GM21576 (cell line): ENCODE results near the gene CENPO.
A peak's percentile ranks its signal among the peaks of the same experiment; 100 is the strongest.
"Not testable (repeated sequence)": the region's sequence is repeated elsewhere in the genome, so short reads cannot be mapped to it uniquely, and the experiment has no call there.

Source experiments
- ATAC-seq: cut with Tn5 transposase; IDR thresholded peaks from one replicate; pipeline ENCODE4 v1.9.1; 2021; ENCODE audit warnings: mild to moderate bottlenecking, moderate library complexity; ENCODE audit not compliant: unreplicated experiment

Gene CENPO

DNA sequence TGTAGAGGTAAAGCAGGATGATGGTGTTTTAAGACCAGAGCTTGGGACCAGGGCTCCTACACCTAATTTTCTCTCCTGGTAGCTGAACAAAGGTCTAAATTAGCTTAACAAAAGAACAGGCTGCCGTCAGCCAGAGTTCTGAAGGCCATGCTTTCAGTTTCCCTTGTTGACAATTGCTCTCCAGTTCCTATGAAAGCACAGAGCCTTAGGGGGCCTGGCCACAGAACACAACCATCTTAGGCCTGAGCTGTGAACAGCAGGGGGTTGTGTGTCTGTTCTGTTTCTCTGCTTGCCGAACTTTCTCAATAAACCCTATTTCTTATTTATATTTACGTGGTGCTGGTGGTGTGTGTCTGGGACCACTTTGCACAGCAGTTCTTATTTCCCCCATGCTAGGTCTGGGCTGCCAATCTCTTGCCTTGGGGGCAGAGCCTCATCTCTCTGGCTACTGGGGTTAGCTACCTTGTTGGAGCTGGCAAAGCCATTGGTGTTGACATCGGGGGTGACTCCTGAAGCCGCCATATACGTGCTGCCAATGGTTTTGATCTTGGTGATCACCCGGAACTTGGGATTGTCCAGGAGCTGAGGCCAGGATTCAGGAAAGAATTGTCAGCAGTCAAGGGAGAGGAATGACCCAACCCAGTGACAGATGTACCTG is 29.0 kb downstream of the CENPO start:
- ATAC-seq: no peak

DNA sequence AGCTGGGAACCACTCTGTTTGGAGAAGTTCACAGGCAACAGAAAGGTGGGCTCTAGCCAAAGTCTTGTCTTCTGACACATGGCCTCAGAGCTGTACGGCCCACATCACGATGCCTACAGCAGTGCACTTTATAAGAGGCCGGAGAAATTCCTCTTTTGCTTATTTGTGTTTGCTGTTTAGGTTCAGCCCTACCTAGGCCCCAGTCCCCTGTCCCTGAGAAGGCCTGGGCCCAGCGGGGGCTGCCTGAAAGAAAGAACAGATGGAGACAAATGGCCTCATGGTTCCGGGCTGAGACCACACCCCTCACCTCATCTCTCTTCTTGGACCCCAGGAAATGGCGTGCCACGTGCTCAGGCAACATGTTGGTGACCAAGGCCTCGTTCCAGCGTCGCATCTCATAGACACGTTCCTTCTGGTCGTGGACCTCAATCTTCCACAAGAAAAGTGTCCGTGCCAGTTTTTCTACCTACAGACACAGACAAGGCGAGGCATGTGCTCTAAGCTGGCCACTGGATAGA is 30.9 kb downstream of the CENPO start:
- ATAC-seq: no peak

DNA sequence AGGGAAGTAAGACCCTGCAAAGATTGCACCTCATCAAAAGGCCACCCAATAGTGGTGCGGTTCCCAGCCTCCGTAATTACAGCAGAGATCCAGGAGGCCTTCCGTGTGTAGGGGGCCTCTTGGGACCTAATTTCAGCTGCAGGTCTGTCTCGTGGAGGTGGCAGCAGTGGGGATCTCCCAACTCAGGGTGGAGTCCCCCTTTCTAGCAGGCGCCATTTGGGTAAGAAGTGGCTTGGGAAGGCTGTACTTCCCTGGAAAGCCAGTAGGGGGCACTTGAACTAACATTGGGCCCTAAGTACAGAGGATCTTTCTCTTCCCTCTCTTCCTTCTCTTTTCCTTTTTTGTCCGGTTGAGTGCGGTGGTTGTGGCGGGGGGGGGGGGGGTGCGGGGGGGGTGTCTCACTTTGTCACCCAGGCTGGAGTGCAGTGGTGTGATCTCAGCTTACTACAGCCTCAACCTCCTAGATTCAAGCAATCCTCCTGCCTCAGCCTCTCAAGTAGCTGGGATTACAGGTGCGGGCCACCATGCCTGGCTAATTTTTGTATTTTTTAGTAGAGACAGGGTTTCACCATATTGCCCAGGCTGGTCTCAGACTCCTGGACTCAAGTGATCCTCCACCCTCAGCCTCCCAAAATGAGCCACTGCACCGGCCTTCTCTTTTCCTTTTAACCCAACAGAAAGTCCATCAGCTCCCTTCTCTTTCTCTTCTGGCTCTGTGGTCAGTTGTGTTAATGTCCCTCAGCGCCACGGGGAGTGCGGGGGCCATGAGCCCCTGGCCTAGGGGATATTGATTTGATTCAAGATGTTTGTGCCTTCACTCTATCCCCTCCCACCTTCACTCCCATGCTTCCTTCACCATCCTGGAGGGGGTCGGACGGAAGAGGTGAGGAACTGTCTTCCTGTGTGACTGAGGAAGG is 32.0 kb downstream of the CENPO start:
- ATAC-seq: no peak

DNA sequence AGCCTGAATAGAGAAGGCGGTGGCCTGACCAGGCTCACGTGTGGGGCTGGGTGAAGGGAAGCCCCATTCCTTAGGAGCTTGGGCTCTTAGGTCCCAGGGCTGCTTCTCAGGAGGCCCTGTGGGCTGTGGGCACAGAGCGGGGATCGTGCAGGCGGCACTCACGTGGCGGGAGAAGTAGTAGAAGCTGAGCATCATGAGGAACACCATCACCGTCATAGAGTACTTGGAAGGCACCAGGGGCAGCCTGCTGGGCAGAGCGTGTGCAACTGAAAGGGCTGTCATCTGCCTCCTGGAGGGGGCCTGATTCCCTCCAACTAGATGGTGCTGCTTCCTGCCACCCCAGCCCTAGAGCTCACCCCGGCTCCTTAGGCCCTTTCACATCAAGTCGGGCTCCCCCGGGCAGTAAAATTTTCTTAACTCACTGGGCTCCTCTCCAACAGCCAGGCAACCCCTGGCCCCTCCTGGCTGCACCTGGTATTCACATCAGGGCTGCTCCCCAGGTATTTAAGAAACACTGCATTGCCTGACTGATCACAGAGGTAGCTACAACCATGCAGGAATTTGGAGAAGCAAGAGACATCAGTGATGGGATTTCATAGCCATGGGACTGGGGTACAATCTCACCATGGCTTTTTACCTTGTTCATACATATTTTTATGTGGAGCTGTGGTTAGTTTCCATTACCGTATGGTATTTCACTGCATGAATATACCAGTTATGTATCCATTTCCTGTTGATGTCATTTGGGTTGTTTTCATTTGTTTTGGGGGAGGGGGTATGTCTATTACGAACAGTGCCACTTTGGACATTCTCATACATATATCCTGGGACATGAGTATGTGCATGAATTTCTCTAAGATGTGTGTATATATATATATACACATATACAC is 32.9 kb downstream of the CENPO start:
- no peak for ATAC-seq

DNA sequence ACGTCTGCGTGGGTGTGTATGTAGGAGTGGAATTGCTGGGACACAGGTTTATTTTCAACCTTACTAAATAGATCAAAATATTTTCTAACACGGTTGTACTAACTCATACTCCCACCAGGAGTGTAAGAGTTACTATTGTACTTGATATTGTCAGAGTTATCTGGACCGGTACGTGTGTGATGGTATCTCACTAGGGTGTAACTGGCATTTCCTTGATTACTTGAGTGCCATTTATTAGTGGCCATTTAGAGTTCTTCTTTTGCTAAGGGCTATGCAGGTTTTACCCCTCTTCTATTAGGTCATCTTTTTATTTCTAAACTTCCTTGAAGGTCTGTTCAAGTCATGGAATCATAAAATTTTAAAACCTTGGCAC is 33.5 kb downstream of the CENPO start:
- ATAC-seq: no peak

DNA sequence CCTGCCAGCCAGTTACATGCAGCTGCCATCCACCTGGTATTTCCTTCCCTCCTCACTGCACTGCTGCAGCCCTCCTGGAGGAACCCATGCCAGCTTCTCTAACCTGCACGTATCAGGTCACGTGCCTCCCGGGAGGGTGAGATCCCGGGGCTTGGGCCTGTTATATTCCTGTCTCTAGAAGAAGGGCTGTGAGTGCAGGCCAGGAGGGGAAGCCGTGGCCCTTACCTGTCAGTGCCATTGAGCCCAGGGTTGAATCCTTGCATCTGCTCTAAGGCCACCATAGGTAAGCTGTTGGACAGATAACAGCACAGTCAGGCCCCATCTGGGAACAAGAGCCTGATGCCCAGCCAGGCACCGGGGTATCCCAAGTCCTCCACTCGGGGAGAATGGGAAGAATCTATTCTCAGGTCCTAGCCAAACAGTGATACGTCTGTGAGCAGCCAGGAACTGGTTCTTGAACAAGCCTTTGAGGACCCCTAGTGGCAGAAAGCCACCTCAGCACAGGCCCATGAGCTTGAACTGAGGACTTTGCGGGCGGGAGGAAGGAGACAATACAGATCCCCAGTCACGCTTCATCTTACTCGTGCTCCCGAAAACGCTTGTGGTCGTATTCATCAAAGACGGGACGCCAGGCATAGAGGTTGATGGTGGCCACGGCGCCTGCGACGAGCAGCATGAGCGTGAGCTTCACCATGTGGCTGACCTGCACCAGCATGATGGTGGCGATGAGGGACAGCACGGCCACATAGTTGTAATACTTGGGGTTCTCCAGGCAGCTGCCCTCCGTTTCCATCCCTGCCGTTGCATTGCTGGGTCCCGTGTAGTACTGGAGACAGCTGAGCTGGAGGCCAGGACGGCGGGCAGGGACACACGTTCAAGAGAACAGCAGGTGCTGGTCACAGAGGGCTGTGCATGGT is 34.4 kb downstream of the CENPO start:
- peak; percentile 72 for ATAC-seq

DNA sequence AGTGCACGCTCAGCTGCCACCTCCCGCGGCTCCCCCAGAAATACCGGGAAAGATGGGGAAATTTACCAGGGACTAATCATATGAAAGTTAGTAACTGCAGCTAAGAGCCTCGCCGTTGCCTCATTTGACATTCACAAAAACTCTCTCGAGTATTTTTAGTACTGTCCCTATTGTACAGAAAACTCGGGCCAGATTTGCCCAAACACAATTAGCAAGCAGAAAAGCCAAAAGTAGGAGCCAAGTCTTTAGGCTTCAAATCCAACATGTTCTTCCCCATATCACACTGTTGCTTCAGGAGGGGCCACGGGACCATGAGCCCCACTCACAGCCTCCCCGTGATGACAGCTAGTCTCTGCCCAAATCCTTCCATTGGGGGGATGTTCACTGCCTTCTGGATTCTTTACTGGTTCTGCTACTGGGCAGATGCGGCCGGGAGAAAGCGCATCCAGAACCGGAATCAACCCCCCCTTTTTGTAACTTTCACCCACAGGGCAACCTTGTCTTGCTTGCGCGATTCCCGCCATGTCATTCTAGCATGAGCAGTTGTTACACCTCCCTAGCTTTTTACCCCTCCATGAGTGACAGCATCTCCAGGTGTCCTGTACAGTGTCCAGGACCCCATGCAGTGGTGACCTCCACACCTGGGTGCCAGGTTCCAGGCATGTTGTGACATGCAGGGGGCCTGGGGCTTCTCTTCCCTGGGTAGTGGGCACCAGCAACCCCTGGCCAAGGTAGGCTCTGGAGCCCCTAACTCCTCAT is 35.2 kb downstream of the CENPO start:
- no peak for ATAC-seq

DNA sequence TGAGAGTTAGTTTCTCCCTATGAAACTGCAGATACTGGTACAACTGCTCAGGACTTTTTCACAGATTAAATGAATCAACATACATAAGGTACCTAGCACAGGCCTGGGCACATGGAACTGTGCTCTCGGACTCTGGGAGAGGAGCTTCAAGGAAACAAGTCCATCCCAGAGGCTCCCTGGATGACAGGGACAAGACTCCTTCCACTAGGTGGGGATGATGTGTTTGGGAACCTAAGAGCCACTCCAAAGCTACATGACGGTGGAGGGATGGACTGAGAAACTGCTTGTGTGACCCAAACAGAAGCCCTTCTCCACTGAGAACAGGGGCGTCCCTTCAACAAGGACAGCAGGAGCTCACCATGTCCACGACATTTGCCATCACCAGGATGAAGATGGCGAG is 37.1 kb downstream of the CENPO start:
- ATAC-seq: no peak

DNA sequence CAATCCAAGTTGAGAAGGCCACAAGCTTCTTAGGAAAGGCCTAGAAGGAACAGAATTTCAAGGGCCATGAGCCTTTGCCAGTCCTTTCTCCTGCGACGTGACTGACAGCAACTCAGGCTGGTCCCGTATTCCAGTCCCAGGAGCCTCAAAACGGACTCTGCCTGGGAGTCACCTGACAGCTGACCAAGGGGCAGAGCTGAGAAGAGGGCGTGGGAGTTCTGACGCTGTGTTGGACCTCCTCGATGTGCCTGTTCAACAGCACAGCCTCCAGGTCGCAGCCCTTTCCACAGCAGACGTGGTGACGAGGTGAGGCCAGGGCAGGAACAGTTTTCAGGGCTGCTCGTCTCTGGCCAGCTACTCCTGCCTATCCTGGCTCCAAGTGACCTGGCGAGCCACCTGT is 37.6 kb downstream of the CENPO start:
- no peak for ATAC-seq

DNA sequence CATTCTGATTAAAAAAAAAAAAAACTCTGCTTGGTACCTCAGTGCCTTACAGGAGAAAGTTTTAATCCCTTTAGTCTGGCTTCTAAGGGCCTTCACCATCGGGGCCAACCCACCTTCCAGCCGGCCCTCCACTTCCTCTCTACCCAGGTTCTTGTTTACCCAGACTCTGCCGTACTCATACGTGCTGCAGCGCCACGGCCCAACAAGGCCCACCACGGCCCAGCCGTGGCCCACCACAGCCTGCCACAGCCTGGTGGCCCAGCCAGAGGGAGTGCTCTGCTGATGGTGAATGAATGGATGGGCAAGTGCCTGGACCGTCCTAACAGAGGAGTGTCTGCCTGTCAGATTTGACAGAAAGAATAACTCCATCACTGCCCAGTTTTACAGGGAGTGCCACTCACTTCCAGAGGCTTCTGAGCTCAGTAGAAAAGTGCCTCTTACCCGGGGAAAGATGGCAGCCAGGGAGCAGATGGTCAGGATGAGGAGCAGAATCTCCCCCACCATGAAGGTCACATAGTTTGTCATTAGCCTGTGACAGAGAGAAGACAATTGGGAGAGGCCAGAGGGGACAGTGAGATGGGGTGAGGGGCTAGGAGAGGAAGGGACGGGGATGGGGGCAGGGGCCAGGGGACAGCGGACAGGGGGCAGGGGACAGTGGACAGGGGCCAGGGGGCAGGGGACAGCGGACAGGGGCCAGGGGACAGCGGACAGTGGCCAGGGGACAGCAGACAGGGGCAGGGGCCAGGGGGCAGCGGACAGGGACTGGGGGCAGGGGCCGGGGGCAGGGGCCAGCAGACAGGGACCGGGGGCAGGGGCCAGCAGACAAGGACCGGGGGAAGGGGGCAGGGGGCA is 38.2 kb downstream of the CENPO start:
- ATAC-seq: no peak

DNA sequence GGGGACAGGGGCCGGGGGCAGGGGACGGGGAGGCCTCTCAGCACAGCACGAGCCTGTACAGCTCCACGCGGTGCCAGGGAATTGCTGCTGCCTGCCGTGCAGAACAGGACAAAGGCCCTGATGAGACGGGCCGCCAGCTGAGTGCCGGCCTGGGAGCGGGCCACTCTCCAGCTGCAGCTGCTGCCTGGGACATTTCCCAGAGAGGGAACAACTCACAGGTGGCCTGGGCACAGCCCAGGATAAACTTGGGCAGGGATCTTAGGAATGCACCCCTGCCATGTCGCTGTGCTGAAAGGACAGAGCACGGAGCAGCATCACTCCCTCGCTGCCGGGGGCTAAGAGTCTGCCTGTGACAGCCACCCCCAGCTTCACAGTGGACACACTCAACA is 38.8 kb downstream of the CENPO start:
- ATAC-seq: no peak

DNA sequence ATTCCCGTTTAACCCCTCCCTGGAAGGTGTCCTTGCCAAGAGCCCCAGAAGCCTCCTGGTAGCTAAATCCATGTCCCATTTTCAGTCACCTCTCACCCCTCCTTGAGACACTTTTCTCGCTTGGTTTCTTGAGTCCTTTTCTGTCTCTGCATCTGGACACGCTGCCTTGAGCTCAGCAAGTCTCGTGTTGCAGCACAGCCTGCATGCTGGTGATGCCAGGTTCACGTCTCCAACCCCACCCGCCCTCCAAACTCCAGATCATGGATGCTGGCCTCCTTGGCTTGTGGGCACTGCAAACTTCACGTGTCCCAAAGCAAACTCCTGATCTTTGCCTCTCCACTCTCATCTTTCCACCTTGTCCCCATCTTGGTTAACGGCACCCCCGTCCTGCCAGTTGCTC is 39.3 kb downstream of the CENPO start:
- no peak for ATAC-seq

DNA sequence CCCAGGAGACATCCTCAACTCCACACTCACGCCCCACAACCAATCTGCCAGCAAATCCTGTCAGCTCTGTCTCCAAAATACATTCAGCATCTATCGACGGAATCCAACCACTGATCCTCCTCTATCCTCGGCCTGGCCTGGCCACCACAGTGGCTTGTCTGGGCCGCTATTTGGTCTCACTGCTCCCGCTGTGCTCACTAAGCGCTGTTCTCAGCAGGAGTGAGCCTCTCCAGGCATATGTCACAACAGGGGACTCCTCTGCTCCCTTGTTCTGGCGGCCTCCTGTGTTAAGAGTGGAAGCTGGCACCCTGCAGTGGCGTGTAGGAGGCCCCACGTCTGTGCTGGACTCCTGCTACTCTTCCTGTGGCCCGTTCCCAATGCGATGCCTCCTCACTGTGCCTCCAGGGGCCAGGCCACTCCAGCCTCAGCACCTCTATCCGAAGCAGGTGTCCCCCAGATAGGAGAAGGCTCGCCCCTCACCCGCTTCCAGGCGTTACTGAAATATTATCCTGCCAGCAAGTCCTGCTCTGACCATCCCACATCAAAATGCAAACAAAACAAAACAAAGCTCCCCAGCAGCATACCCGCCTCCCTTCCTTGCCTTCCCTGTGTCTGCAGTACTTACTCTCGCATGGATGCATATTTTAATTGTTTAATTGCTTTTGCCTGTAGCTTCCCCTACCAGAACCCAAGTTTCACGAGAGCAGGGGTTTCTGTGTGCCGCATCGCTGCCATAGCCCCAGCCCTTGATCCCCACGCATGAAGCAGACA is 39.9 kb downstream of the CENPO start:
- ATAC-seq: no peak

DNA sequence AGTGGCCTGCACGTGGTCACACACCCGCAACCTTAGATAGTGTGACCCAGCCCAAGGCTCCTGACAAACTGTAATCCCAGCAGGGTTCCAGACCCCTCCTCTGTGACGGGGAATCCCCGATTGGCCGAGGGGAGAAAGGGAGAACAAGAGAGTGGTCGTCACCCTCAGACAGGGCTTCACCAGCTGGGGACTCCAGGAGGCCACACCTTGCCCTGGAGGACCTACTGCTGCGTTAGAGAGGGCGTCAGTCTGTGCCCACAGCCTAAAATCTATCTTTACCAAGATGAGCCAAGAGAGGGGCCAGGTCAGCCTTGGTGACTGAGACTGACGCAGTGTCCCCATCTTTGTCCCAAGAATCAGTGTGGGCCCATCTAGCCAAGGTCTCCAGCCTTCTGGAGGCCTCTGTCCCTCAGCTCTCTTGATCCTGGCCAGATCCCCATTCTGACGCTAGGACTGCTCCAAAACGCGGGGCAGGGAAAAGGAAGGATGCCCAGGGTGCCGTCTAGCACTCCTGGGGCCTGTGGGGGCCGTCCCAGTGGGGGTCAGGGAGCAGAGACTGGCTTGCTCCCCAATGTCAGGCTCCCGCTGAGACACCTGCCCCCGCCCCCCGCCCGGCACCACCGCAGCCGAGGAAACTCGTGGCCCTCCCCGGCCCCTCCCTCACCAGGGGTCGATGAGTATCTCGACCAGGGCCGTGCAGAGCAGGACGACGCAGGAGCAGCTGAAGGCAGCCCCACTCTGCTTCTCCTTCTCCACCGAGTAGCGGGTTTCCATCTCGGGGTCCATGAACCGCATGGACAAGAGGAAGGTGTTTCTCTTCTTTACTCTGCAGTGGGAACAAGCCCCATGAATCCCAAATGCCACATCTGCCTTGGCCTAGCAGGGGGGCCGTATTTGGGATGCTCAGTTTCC is 40.9 kb downstream of the CENPO start:
- no peak for ATAC-seq

DNA sequence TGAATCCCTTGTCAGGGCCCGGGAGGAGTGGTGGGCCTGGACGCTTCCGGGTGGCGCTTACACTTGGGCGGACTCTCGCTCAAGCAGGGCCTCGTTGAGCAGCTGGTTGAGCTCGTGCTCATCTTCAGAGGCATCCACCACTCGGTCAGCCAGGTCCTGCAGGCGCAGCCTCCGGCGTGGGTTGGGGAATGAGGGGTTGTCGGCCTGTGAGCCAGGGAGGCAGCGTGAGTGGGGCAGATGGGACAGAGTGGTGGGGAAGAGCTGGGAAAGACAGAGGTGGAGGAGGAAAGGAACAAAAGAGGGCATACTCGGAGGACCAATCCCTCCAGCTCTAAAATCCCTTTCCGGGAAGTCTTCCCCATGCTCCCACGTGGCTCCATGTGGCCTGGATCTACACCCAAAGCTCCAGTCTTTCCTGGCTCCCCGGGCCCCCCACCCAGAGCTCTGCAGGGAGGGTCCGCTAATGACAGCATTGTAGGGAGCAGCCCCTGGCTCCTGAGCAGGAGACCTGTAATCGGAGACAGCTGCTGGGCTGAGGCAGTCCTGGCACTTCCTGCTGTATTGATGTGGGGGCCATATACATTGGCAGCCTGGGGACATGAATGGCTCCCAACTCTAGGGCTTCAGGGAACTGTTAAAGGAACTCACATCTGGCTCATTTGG is 41.6 kb downstream of the CENPO start:
- ATAC-seq: no peak

DNA sequence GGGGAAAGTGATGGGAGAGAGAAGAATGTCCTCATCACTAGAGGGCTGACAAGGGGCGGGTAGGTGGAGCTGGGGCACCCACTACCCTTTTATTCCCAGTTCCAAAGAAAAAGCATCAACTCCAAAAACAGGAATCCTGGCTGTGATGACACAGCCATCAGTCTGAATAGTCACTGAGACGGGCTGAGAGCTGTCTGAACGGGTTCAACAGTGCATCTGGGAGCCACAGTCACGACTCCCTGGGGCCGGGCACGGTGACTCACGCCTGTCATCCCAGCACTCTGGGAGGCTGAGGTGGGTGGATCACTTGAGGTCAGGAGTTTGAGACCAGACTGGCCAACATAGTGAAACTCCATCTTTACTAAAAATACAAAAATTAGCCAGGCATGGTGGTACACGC is 42.2 kb downstream of the CENPO start:
- not testable (repeated sequence) for ATAC-seq
